Progenitor cell of endocrine pancreas (in vitro differentiated cells): ENCODE measurements around the gene DSTN. TPM values are rescaled to one million over a fixed set of nuclear protein-coding genes. Genes with fewer than 3 reads are reported as not detected.

ENCODE experiments used
- DNase-seq: peaks from one replicate; pipeline ENCODE4 v3.0.0; 2021; ENCODE audit warnings: low spot score; ENCODE audit not compliant: unreplicated experiment
- H3K27ac Mint-ChIP-seq: 2 replicates; pipeline ENCODE4 v1.8.0; 2021; ENCODE audit warnings: mild to moderate bottlenecking, moderate library complexity, mixed read lengths
- H3K27me3 Mint-ChIP-seq: 2 replicates; pipeline ENCODE4 v1.8.0; 2021; ENCODE audit warnings: mixed read lengths
- H3K36me3 Mint-ChIP-seq: 2 replicates; pipeline ENCODE4 v1.8.0; 2022; ENCODE audit warnings: mixed read lengths; ENCODE audit not compliant: insufficient read depth
- H3K4me1 Mint-ChIP-seq: 2 replicates; pipeline ENCODE4 v1.8.0; 2021; ENCODE audit warnings: low read depth, mixed read lengths
- H3K4me3 Mint-ChIP-seq: 2 replicates; pipeline ENCODE4 v1.8.0; 2021; ENCODE audit warnings: low read depth, mild to moderate bottlenecking, moderate library complexity, mixed read lengths
- H3K9me3 Mint-ChIP-seq: 2 replicates; pipeline ENCODE4 v1.8.0; 2021; ENCODE audit warnings: low read depth, mixed read lengths
- CTCF ChIP-seq: fragments of 200-600 bp; sonication (generic); IDR thresholded peaks from one replicate; pipeline ENCODE4 v1.5.0; 2021; ENCODE audit warnings: antibody characterized with exemption, mild to moderate bottlenecking; ENCODE audit not compliant: unreplicated experiment
- total RNA-seq: library from RNA; stranded (reverse); gene quantifications from 2 replicates; pipeline ENCODE4 v1.2.1, GENCODE V29; 2021

Gene DSTN
- total RNA-seq, 1 donor from 2014 or later, result 201 TPM

GRCh38 chr20:17538517-17539170, 31.2 kb upstream of the DSTN start:
- H3K36me3 Mint-ChIP-seq, result peaks cover 2% of the 10 kb centered on the region
- H3K4me1 Mint-ChIP-seq, result peaks cover 14% of the 10 kb centered on the region
- no peak overlapping the region for H3K27ac Mint-ChIP-seq
- H3K4me3 Mint-ChIP-seq, result no peak overlapping the region
- H3K27me3 Mint-ChIP-seq, result peaks cover 8% of the 10 kb centered on the region
- no peaks in the 10 kb centered on the region for H3K9me3 Mint-ChIP-seq
- TF ChIP-seq CTCF, result no peak
- DNase-seq, result no peak

GRCh38 chr20:17541596-17541995, 28.3 kb upstream of the DSTN start:
- Mint-ChIP-seq H3K36me3 (peaks cover 2% of the 10 kb centered on the region), H3K9me3 (no peaks in the 10 kb centered on the region), H3K27me3 (peaks cover 8% of the 10 kb centered on the region), H3K4me1 (peaks cover 33% of the 10 kb centered on the region), H3K4me3 (no peak overlapping the region), H3K27ac (no peak overlapping the region)
- TF ChIP-seq CTCF, result no peak
- DNase-seq, result no peak

- H3K4me3 Mint-ChIP-seq, result no peak overlapping the region
- H3K9me3 Mint-ChIP-seq, result no peaks in the 10 kb centered on the region
- H3K4me1 Mint-ChIP-seq, result peaks cover 33% of the 10 kb centered on the region
- no peaks in the 10 kb centered on the region for H3K36me3 Mint-ChIP-seq
- no peak overlapping the region for H3K27ac Mint-ChIP-seq
- peaks cover 8% of the 10 kb centered on the region for H3K27me3 Mint-ChIP-seq
- no peak for DNase-seq
- TF ChIP-seq CTCF, result no peak
Observed at GRCh38 chr20:17541996-17542395, 27.9 kb upstream of the DSTN start.

- Mint-ChIP-seq H3K4me1 (peaks cover 32% of the 10 kb centered on the region), H3K9me3 (no peaks in the 10 kb centered on the region), H3K27ac (no peak overlapping the region), H3K27me3 (peaks cover 8% of the 10 kb centered on the region), H3K4me3 (no peak overlapping the region), H3K36me3 (no peaks in the 10 kb centered on the region)
- TF ChIP-seq CTCF, result no peak
- DNase-seq, result no peak
Observed at GRCh38 chr20:17542481-17542880, 27.4 kb upstream of the DSTN start.

- H3K4me3 Mint-ChIP-seq, result no peak overlapping the region
Observed at GRCh38 chr20:17542993-17543412, 26.9 kb upstream of the DSTN start.

More at GRCh38 chr20:17542993-17543412, 26.9 kb upstream of the DSTN start:
- Mint-ChIP-seq H3K4me1 (peaks cover 32% of the 10 kb centered on the region), H3K27me3 (peaks cover 8% of the 10 kb centered on the region), H3K36me3 (no peaks in the 10 kb centered on the region), H3K27ac (peak overlapping the region; percentile 56), H3K9me3 (no peaks in the 10 kb centered on the region)
- TF ChIP-seq CTCF, result no peak
- no peak for DNase-seq
